Kidney epithelial cell (primary cell): Measurements from ENCODE around the gene SPTBN2. TPM values are rescaled to one million over a fixed set of nuclear protein-coding genes. Genes with fewer than 3 reads are reported as not detected.
"Not testable (repeated sequence)": the region's sequence is repeated elsewhere in the genome, so short reads cannot be mapped to it uniquely, and the experiment has no call there.

Experiments
- DNase-seq: peaks from one replicate; pipeline ENCODE4 v3.0.0-alpha.2; 2010; ENCODE audit warnings: low read depth
- H3K27me3 ChIP-seq: 2 replicates; pipeline ENCODE4 v1.6.0; 2011; ENCODE audit warnings: low read length; ENCODE audit not compliant: control insufficient read depth, insufficient read depth
- H3K36me3 ChIP-seq: 2 replicates; pipeline ENCODE4 v1.5.1; 2011; ENCODE audit warnings: low read length; ENCODE audit not compliant: control insufficient read depth, insufficient read depth
- H3K4me3 ChIP-seq: 2 replicates; pipeline ENCODE4 v1.5.1; 2011; ENCODE audit warnings: low read depth, mild to moderate bottlenecking, control low read depth, low read length
- CTCF ChIP-seq: IDR thresholded peaks from 2 replicates; pipeline ENCODE4 v1.5.1; 2011; ENCODE audit warnings: mild to moderate bottlenecking, moderate library complexity, low read length, control low read depth, inconsistent platforms; ENCODE audit not compliant: insufficient read depth, poor library complexity, severe bottlenecking
- total RNA-seq: library from RNA; depleted of rRNA; stranded (reverse); fragments of >200 nt; gene quantifications from 2 replicates; pipeline ENCODE4 v1.2.3, GENCODE V29; 2015

SPTBN2 gene
- total RNA-seq, 1 donor from 2014 or later, result 79.4 TPM

GRCh38 chr11:66643745-66644437, 85.1 kb downstream of the SPTBN2 start:
- peak overlapping the region; percentile 30 for H3K4me3 ChIP-seq
- TF ChIP-seq CTCF, result no peak

GRCh38 chr11:66641834-66642233, 87.2 kb downstream of the SPTBN2 start:
- Histone ChIP-seq H3K36me3 (peaks cover 3% of the 10 kb centered on the region), H3K4me3 (peak overlapping the region; percentile 20), H3K27me3 (no peaks in the 10 kb centered on the region)
- DNase-seq, result no peak
- TF ChIP-seq CTCF, result no peak

More at GRCh38 chr11:66643745-66644437, 85.1 kb downstream of the SPTBN2 start:
- Histone ChIP-seq H3K36me3 (peaks cover 3% of the 10 kb centered on the region), H3K27me3 (no peaks in the 10 kb centered on the region)
- no peak for DNase-seq

GRCh38 chr11:66639814-66640340, 89.1 kb downstream of the SPTBN2 start:
- peak overlapping the region; percentile 93 for H3K4me3 ChIP-seq
- not testable (repeated sequence) for DNase-seq, H3K36me3 ChIP-seq, H3K27me3 ChIP-seq

DNA sequence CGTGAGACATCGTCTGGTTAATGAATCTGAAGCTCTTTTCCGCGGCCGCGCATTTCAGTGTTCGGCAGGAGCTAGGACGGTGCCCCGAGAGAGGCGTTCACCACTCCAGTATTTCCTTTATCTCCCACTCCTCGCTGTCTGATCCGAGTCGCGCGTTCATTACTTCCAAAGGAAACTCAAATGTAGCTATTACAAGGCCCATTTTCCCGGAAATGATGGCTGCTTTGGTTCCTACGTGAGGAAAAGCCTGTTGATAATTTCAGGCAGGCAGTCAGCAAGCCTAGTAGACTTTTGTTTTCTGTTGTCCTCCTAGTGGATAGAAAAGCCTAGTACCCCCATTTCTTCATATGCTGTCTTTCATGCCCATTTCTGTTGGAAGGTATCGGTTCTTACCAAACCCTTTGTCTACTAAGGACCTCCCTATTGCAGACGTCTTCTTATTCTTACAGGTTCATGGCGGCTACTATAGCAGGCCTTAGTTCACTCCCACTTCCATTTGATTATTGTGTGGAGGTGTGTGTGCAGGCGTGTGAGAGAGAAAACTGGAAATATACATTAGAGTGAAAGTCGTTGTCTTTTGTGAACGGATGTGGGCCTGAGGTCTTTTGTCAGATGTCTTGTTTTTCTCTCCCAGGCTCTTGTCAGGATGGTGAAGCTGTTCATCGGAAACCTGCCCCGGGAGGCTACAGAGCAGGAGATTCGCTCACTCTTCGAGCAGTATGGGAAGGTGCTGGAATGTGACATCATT, 89.8 kb downstream of the SPTBN2 start:
- Histone ChIP-seq H3K36me3 (peaks cover 1% of the 10 kb centered on the region), H3K27me3 (no peaks in the 10 kb centered on the region), H3K4me3 (peak overlapping the region; percentile 93)
- TF ChIP-seq CTCF, result no peak
- no peak for DNase-seq

- TF ChIP-seq CTCF, result no peak
- DNase-seq, result peak; percentile 98
- Histone ChIP-seq H3K4me3 (peak within 1 kb of the TSS; percentile 93), H3K27me3 (no peaks in the 10 kb centered on the region), H3K36me3 (no peaks in the 10 kb centered on the region)
Measured at GRCh38 chr11:66638177-66639065, 90.6 kb downstream of the SPTBN2 start, which contains the start of gene RBM4. Gene RBM4, plus strand, starts transcription at chr11:66638703. Its CDS starts 1,009 bp downstream, at chr11:66639712.
